HL-60 (cell line): ENCODE results near the gene CITED2.

Source experiments
- DNase-seq, 2 experiments: peaks; one replicate each; pipeline ENCODE4 v3.0.0-alpha.2; 2010 to 2020; ENCODE audit warnings: low read depth in 1 of 2, low spot score in 1 of 2
- H3K27ac ChIP-seq: fragments of 250-450 bp; sonication (Bioruptor Pico); replicated peaks from 2 replicates; pipeline ENCODE4 v1.5.1; 2020; ENCODE audit warnings: mild to moderate bottlenecking, moderate library complexity
- H3K27me3 ChIP-seq: fragments of 250-450 bp; sonication (Bioruptor Pico); 2 replicates; pipeline ENCODE4 v1.5.1; 2021; ENCODE audit warnings: mild to moderate bottlenecking, moderate library complexity; ENCODE audit not compliant: insufficient read depth, poor library complexity, severe bottlenecking
- H3K4me3 ChIP-seq: replicated peaks from 2 replicates; pipeline ENCODE4 v1.5.1; 2011; ENCODE audit warnings: mild to moderate bottlenecking, control low read depth, low read length; ENCODE audit not compliant: insufficient read depth
- CTCF ChIP-seq: IDR thresholded peaks from one replicate; pipeline ENCODE4 v1.5.1; 2011; ENCODE audit warnings: low read length, control low read depth, inconsistent platforms; ENCODE audit not compliant: insufficient read depth
- GABPA ChIP-seq: IDR thresholded peaks from 2 replicates; pipeline ENCODE4 v1.6.1; 2012; ENCODE audit warnings: low read depth
- POLR2AphosphoS5 ChIP-seq: IDR thresholded peaks from 2 replicates; pipeline ENCODE4 v1.6.1; 2012; ENCODE audit warnings: low read depth
- REST ChIP-seq: IDR thresholded peaks from 2 replicates; pipeline ENCODE4 v1.6.1; 2012; ENCODE audit warnings: low read depth; ENCODE audit not compliant: insufficient replicate concordance
- SPI1 ChIP-seq: IDR thresholded peaks from 2 replicates; pipeline ENCODE4 v1.6.1; 2012; ENCODE audit warnings: low read depth, mild to moderate bottlenecking, borderline replicate concordance

CITED2 gene

GRCh38 chr6:139329224-139329623 is 45.2 kb downstream of the CITED2 start:
- no peak for TF ChIP-seq CTCF
- no peak for TF ChIP-seq GABPA
- no peak for TF ChIP-seq POLR2AphosphoS5
- TF ChIP-seq REST: no peak
- no peak for TF ChIP-seq SPI1
- DNase-seq: no peak
- Histone ChIP-seq H3K27ac (no peak overlapping the region), H3K27me3 (no peaks in the 10 kb centered on the region), H3K4me3 (no peak overlapping the region)

- H3K27me3 ChIP-seq: no peaks in the 10 kb centered on the region
- TF ChIP-seq GABPA (no peak), POLR2AphosphoS5 (no peak), SPI1 (no peak), REST (no peak), CTCF (no peak)
- no peak for DNase-seq
These were observed 47.4 kb downstream of the CITED2 start for GRCh38 chr6:139327038-139327437.

DNA sequence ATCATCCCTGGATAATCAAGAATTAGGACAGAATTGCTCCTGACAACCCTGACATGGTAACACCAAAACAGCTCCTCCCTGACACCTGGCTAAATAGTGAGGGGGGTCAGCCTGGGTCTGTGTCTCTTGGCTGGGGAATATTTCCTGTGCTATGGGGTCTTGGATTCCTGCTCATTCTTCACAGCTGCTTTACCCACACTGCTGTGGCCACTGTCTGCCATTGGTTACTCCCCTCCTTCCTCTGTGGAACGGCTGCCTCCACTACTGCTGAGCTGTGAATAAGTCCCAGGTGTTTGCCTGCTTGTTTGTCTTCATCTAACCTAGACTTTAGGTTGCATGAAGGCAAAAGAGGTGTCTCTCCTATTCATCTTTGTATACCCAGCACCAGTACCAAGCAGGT is 48.8 kb downstream of the CITED2 start:
- H3K27me3 ChIP-seq: no peaks in the 10 kb centered on the region
- no peak; the same call in 1 of the 2 replicates for TF ChIP-seq GABPA
- peak overlapping the region; percentile 98 for H3K27ac ChIP-seq
- no peak overlapping the region for H3K4me3 ChIP-seq
- DNase-seq: peak in 1 of 2 experiments; percentile 24

More at GRCh38 chr6:139327038-139327437, 47.4 kb downstream of the CITED2 start:
- Histone ChIP-seq H3K4me3 (no peak overlapping the region), H3K27ac (peak overlapping the region; percentile 98)

GRCh38 chr6:139325125-139325524 is 49.3 kb downstream of the CITED2 start:
- TF ChIP-seq SPI1: peak; percentile 21; the same call in 1 of the 2 replicates
- TF ChIP-seq POLR2AphosphoS5: no peak
- DNase-seq: peak; percentile 35 to 57
- H3K27me3 ChIP-seq: no peaks in the 10 kb centered on the region
- no peak overlapping the region for H3K4me3 ChIP-seq
- H3K27ac ChIP-seq: peak overlapping the region; percentile 98

DNA sequence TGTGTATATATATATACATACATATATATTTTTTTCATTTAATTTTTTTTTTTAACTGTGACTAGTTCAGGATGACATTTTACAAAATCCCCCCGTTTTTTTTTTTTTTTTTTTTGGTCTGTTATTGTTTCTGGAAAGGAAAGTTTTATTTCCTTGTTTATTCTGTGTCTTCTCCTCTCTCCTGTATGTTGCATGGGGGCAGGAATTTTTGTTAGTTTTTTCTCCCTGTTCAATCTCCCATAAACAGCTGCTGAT is 50.2 kb downstream of the CITED2 start:
- Histone ChIP-seq H3K27ac (peak overlapping the region; percentile 98), H3K27me3 (no peaks in the 10 kb centered on the region), H3K4me3 (no peak overlapping the region)
- no peak for TF ChIP-seq CTCF
- TF ChIP-seq POLR2AphosphoS5: no peak
- no peak for TF ChIP-seq SPI1
- TF ChIP-seq REST: no peak
- no peak for TF ChIP-seq GABPA
- no peak for DNase-seq
